HL-60/S4 (cell line): Measurements from ENCODE around the gene PROZ.
"Not testable (repeated sequence)": the region's sequence is repeated elsewhere in the genome, so short reads cannot be mapped to it uniquely, and the experiment has no call there.

Experiments
- in situ Hi-C: fragments of 300-500 bp; cut with MboI; formaldehyde crosslinking; loops from 2 replicates; pipeline ENCODE4 v1.14.3; 2022; ENCODE audit warnings: low sequenced_read_pairs

PROZ gene, protein sequence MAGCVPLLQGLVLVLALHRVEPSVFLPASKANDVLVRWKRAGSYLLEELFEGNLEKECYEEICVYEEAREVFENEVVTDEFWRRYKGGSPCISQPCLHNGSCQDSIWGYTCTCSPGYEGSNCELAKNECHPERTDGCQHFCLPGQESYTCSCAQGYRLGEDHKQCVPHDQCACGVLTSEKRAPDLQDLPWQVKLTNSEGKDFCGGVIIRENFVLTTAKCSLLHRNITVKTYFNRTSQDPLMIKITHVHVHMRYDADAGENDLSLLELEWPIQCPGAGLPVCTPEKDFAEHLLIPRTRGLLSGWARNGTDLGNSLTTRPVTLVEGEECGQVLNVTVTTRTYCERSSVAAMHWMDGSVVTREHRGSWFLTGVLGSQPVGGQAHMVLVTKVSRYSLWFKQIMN

GRCh38 chr13:113157929-113158747 lies at the start of gene PROZ:
Gene PROZ, plus strand, starts transcription at chr13:113158648. Its CDS starts 13 bp downstream, at chr13:113158661.
- in situ Hi-C loops = no loop called here

GRCh38 chr13:113109151-113110047 lies 49.0 kb upstream of the PROZ start:
- in situ Hi-C loops = no loop called here

DNA sequence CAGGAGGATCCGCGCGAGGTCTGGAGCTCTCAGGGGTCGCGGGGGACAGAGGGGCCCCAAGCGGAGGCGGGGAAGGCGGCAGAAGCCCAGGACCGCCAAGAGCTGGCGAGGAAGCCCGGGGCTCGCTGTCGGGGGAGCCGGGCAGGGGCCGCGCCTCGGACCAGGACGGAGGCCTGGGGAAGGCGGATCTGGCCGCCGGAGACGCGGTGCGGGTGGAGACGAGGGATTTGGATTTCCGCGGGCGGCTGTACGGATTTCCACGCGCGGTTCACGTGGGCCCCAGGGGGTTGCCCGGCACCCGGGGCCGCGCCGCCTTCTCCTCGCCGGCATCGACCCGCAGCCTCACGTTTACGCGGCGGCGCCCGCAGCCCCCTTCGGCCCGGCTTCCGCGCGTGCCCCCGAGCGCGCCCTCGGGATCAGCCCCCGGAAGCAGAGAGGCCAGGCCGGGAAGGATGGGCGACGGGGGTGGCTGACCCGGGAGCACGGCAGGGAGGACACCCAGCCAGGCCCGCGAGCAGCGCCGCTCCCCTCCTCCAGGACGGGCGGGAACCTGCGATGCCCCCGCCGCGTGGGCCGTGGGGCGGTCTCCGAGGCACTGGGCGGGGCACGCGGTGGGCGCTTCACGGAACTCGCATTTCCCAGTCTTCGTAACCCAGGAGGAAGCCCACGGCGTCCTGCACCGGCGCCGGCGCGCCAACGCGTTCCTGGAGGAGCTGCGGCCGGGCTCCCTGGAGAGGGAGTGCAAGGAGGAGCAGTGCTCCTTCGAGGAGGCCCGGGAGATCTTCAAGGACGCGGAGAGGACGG lies 48.2 kb upstream of the PROZ start:
- in situ Hi-C loops = no loop called here

DNA sequence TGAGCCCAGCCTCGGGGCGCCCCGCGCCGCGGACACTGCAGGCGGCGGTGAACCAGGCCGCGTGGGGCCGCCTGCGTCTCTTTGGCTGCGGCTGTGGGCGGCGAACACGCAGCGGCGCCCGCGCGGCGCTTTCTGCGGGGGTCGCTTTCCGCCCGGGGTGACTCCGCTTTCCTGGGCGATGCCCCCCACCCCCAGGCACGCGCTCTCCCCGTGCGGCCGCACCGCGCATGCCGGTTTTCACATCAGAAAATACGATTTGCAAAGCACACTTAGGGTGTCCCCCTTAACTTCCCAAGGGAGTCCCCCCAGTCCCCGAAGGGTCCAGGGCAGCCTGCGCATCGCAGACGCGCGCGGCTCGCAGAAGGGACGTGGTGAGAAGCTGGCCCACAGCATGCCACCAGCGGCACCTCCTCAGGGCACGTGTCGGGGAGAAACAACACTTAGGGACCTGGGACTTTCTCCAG lies 47.6 kb upstream of the PROZ start:
- in situ Hi-C loops = no loop called here

- in situ Hi-C loops = not testable (repeated sequence)
These were observed 46.6 kb upstream of the PROZ start for GRCh38 chr13:113111821-113112220.

GRCh38 chr13:113112475-113112874 lies 46.0 kb upstream of the PROZ start:
- in situ Hi-C loops = not testable (repeated sequence)

DNA sequence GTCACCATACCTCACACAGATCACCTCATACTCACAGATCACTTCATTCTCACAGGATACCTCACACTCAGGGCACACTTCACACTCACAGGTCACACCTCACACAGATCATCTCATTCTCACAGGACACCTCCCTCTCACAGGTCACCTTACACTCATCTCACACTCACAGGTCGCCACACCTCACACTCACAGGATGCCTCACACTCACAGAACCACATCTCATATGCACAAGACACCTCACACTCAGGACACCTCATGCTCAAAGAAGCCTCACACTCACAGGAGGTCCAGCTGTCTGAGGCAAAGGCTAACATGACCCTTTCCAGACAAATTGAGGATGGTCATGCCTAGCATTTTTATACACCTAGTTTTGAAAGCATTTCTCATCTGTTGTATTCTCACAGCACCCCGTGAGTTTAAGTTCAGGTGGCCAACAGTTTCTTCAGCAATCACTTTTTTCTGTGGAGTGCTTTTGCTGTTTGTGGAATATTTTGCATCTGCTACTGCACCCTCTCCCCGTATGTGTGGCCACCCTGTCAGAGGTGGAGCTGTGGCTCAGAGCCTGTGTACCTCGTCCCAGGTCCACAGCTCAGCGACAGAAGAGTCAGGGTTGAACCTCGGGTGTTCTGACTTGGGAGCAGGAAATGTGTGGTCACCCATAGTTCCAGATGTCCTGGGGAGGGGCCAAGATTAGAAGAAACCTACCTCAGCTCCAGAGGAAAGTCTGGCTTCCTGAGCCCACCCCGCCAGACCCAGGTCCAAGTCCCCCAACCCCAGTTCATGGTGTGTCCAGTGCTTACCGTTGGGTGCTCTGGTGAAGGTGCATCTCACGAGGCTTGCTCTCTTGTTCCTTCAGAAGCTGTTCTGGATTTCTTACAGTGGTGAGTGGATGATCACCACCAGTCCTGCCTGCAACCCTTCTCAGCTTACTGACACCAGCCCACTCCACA lies 45.3 kb upstream of the PROZ start:
- in situ Hi-C loops = no loop called here

GRCh38 chr13:113113846-113114271 lies 44.6 kb upstream of the PROZ start:
- in situ Hi-C loops = no loop called here

GRCh38 chr13:113114511-113115362 lies 43.7 kb upstream of the PROZ start:
- in situ Hi-C loops = no loop called here

DNA sequence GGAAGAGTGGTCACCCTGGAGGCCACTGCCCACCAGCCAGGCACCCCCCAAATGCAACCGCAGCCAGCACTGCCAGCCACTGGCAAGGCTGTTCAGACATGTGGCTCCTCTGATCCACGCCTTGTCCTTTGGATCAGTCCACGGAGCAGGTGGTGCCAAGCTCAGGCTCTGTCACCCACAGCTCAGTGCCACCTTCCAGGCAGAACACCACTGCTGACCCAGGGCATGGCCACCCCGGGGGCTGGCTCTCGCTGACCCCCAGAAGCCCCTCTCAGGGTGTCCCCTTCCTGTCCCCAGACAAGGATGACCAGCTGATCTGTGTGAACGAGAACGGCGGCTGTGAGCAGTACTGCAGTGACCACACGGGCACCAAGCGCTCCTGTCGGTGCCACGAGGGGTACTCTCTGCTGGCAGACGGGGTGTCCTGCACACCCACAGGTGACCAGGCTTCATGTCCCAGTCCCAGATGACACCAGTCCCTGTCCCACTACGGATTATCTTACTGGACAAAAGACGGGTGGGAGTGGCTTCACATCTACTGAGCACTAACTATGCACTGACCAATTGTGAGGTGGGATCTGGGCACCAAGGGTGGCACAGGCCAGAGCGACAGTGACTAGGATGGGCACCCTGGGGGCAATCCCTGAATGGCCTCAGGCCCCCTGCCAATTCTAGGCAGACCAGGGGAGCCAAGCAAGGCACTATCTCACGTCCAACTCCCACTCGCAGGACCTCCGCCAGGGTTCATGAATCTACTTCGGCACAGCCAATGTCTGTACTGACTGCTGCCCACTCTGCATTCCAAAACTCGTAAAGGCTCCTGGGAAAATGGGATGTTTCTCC lies 42.9 kb upstream of the PROZ start:
- in situ Hi-C loops = no loop called here

DNA sequence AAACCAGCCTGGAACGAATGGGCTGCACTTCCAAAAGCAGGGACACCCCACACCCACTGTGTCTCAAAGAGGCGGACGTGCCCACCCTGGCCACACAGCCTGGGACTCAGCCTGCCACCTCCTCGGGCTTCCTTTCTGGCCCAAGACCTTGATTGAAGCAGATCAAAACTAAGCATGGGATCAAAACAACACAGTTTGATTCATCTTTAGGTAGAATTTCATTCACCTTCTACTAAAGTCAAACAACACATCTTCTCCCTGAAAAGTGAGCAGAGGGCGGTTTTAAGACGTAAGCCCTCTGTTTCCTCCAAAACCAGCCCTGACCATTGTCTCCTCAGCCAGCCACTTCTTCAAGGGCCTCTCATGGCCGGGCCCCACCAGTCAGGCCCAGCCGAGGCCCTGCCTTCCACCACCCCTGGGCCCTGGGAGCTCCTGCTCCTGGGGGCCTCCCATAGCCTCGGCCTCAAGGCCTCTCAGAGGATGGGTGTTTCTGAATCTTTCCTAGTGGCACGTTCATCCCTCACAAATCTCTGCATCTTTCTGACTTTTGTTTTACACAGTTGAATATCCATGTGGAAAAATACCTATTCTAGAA lies 42.1 kb upstream of the PROZ start:
- in situ Hi-C loops = no loop called here

- in situ Hi-C loops = no loop called here
These were observed 41.6 kb upstream of the PROZ start for GRCh38 chr13:113116871-113117271.

DNA sequence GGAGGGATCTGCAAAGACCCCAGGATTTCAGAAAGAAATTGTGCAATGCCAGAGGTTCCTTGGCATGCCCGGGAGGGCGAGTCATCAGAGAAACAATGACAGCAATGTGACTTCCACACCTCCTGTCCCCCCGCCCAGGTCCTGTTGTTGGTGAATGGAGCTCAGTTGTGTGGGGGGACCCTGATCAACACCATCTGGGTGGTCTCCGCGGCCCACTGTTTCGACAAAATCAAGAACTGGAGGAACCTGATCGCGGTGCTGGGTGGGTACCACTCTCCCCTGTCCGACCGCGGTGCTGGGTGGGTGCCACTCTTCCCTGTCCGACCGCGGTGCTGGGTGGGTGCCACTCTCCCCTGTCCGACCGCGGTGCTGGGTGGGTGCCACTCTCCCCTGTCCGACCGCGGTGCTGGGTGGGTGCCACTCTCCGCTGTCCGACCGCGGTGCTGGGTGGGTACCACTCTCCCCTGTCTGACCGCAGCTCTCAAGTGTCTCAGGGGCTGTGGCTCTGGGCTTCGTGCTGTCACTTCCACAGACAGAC lies 41.0 kb upstream of the PROZ start:
- in situ Hi-C loops = no loop called here

DNA sequence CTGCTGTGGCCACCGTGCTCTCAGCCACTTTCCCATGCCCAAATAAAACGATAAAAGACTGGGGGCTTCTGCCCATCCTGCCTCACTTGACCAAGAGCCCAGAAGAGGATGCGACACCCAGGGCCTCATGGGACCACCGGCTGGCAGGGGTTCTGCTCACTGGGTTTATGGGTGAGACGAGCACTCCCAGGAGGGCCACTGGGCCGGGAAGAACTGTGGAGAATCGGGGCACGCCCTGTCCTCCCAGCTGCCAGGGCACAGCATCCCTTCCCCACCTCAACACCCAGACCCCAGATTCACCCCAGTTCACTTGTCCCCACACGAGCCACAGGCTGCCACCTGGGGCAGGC lies 40.6 kb upstream of the PROZ start:
- in situ Hi-C loops = no loop called here

GRCh38 chr13:113118261-113119021 lies 40.0 kb upstream of the PROZ start:
- in situ Hi-C loops = no loop called here
